Adipocyte (in vitro differentiated cells): ENCODE measurements around the gene FBLIM1.

Experiments used
- DNase-seq: peaks from one replicate; pipeline ENCODE4 v3.0.0-alpha.2; 2015; ENCODE audit warnings: low read depth
- H3K27me3 ChIP-seq: replicated peaks from 2 replicates; pipeline ENCODE4 v1.7.0; 2013; ENCODE audit warnings: mild to moderate bottlenecking, low read length, moderate library complexity; ENCODE audit not compliant: control insufficient read depth, insufficient read depth
- H3K36me3 ChIP-seq: 2 replicates; pipeline ENCODE4 v1.7.0; 2013; ENCODE audit warnings: low read length, mild to moderate bottlenecking, moderate library complexity; ENCODE audit not compliant: control insufficient read depth, insufficient read depth, severe bottlenecking
- H3K4me1 ChIP-seq: 2 replicates; pipeline ENCODE4 v1.7.0; 2013; ENCODE audit warnings: mild to moderate bottlenecking, low read length, moderate library complexity; ENCODE audit not compliant: control insufficient read depth, insufficient read depth
- H3K4me3 ChIP-seq: 2 replicates; pipeline ENCODE4 v1.7.0; 2013; ENCODE audit warnings: mild to moderate bottlenecking, low read length, moderate library complexity
- H3K9ac ChIP-seq: 2 replicates; pipeline ENCODE4 v1.7.0; 2013; ENCODE audit warnings: mild to moderate bottlenecking, low read length, moderate library complexity
- H3K9me3 ChIP-seq: 2 replicates; pipeline ENCODE4 v1.7.0; 2013; ENCODE audit warnings: mild to moderate bottlenecking, low read length, moderate library complexity; ENCODE audit not compliant: control insufficient read depth

The FBLIM1 gene, protein sequence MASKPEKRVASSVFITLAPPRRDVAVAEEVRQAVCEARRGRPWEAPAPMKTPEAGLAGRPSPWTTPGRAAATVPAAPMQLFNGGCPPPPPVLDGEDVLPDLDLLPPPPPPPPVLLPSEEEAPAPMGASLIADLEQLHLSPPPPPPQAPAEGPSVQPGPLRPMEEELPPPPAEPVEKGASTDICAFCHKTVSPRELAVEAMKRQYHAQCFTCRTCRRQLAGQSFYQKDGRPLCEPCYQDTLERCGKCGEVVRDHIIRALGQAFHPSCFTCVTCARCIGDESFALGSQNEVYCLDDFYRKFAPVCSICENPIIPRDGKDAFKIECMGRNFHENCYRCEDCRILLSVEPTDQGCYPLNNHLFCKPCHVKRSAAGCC

GRCh38 chr1:15758343-15758931 lies at the start of gene FBLIM1:
Gene FBLIM1, plus strand, starts transcription at chr1:15758795. Its CDS starts 6,189 bp downstream, at chr1:15764984.
- H3K9me3 ChIP-seq: no peaks in the 10 kb centered on the region
- H3K36me3 ChIP-seq: no peaks in the 10 kb centered on the region
- H3K27me3 ChIP-seq: no peaks in the 10 kb centered on the region
- H3K9ac ChIP-seq: peak within 1 kb of the TSS; percentile 85
- H3K4me3 ChIP-seq: peak within 1 kb of the TSS; percentile 80
- DNase-seq: peak; percentile 65
- peaks cover 40% of the 10 kb centered on the region for H3K4me1 ChIP-seq

DNA sequence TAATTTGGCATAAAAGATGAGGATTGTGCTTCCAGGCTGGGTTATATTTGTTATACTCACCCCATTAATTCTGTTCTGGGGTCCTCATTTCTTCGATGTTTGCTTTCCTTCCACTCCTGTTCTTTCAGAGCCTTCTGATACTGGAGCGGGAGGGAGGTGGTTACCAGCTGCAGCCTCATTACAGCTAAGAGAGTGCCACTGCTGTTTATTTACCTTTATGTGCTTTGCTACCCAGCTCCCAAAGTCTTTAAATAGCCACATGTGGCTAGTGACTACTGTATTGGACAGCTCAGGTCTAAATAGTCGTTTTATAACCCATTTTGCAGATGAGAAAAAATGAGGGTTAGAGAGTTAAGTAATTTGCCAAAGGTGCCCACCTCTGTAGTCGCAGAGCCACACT lies 49.4 kb upstream of the FBLIM1 start:
- DNase-seq: no peak
- H3K9ac ChIP-seq: no peak overlapping the region
- H3K9me3 ChIP-seq: no peaks in the 10 kb centered on the region
- peaks cover 9% of the 10 kb centered on the region for H3K36me3 ChIP-seq
- H3K4me1 ChIP-seq: peaks cover 34% of the 10 kb centered on the region
- no peak overlapping the region for H3K4me3 ChIP-seq
- no peaks in the 10 kb centered on the region for H3K27me3 ChIP-seq

DNA sequence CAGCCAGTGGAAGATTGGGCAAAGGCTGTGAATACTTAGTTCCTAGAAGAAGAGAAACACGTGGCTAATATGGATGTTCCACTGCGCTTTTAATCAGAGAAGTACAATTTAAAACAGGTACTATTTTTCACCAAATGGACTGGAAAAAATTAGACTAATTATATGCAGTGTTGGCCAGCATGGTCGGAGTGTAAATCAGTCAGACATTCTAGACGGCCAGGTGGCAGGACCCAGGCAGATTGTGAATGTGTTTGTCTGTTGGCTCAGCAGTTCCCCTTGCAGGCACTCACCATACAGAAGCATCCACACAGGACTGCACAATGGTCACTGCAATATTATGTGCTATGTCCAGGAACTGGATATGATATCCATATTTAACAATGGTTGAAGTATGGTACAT lies 46.4 kb upstream of the FBLIM1 start:
- H3K4me3 ChIP-seq: no peak overlapping the region
- H3K27me3 ChIP-seq: no peaks in the 10 kb centered on the region
- no peak for DNase-seq
- no peaks in the 10 kb centered on the region for H3K9me3 ChIP-seq
- H3K9ac ChIP-seq: no peak overlapping the region
- peaks cover 18% of the 10 kb centered on the region for H3K4me1 ChIP-seq
- peaks cover 11% of the 10 kb centered on the region for H3K36me3 ChIP-seq

GRCh38 chr1:15714406-15715136 lies 44.0 kb upstream of the FBLIM1 start:
- Histone ChIP-seq H3K4me3 (no peak overlapping the region), H3K36me3 (peaks cover 33% of the 10 kb centered on the region), H3K27me3 (no peaks in the 10 kb centered on the region), H3K4me1 (peaks cover 12% of the 10 kb centered on the region), H3K9ac (peak overlapping the region; percentile 45), H3K9me3 (no peaks in the 10 kb centered on the region)
- DNase-seq: peak; percentile 52

DNA sequence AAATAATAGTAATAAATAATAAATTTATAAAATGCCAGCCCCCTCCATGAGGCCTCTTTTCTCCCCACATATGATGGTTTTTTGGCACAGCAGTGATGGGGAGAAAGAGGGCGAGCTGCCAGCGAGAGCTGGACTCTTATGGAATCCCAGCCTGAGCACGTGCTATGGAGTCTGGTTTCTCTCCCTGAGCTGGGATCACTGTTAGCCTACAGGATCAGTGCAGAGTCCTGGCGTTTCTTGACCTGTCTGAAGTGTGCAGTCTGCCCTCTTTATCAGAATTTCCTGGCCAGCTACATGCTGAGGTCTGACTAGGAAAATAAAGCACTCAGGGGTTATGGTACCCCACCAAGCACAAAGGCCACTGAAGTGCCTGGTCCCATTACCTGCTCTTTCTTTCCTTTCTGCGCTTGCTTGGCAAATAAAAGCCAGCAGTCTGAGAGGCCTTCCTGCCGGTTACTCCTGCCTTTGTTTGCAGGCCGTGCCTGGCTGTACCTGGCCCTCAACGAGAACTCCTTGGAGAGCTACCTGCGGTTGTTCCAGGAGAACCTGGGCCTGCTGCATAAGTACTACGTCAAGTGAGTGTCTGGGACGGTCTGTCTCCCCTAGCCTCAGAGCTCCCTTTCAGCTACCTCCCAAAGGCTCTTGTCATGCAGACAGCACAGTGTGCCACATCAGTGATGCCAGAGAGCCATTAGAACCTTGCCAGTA lies 41.0 kb upstream of the FBLIM1 start:
- DNase-seq: no peak
- H3K27me3 ChIP-seq: no peaks in the 10 kb centered on the region
- no peak overlapping the region for H3K4me3 ChIP-seq
- no peak overlapping the region for H3K9ac ChIP-seq
- peaks cover 60% of the 10 kb centered on the region for H3K36me3 ChIP-seq
- H3K9me3 ChIP-seq: no peaks in the 10 kb centered on the region
- H3K4me1 ChIP-seq: peaks cover 14% of the 10 kb centered on the region

GRCh38 chr1:15718199-15718601 lies 40.4 kb upstream of the FBLIM1 start:
- no peak for DNase-seq
- H3K9me3 ChIP-seq: no peaks in the 10 kb centered on the region
- peaks cover 20% of the 10 kb centered on the region for H3K4me1 ChIP-seq
- peaks cover 66% of the 10 kb centered on the region for H3K36me3 ChIP-seq
- no peaks in the 10 kb centered on the region for H3K27me3 ChIP-seq
- no peak overlapping the region for H3K9ac ChIP-seq
- H3K4me3 ChIP-seq: no peak overlapping the region

DNA sequence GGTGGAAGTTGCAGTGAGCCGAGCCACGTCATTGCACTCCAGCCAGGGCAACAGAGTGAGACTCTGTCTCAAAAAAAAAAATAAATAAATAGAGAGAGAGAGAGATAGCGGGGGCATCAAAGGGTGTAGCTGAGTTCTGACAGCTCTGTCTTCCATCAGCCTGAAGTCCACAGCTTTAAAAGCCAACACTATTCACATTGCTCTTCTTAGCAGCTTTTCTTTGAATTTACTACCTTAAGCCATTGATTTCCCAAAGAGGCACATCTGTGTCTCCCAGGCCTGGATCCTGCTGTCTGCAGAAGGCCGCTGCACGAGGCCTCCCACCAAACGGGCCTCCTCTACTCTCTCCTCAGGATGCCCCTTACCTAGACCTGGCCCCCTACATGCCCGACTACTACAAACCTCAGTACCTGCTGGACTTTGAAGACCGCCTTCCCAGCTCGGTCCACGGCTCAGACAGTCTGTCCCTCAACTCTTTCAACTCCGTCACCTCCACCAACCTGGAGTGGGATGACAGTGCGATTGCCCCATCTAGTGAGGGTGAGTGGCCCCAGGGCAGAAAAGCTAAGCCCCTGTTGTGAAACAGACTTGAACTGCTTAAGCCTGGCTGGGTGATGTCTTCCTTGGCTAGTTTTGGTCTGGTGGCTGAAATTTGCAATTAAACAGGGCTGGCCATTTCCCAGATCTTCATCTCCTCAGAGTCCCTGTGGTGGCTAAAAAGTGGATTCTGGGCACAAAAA lies 39.0 kb upstream of the FBLIM1 start:
- no peaks in the 10 kb centered on the region for H3K9me3 ChIP-seq
- peaks cover 73% of the 10 kb centered on the region for H3K36me3 ChIP-seq
- H3K9ac ChIP-seq: no peak overlapping the region
- DNase-seq: no peak
- H3K27me3 ChIP-seq: no peaks in the 10 kb centered on the region
- H3K4me3 ChIP-seq: no peak overlapping the region
- H3K4me1 ChIP-seq: peaks cover 16% of the 10 kb centered on the region

DNA sequence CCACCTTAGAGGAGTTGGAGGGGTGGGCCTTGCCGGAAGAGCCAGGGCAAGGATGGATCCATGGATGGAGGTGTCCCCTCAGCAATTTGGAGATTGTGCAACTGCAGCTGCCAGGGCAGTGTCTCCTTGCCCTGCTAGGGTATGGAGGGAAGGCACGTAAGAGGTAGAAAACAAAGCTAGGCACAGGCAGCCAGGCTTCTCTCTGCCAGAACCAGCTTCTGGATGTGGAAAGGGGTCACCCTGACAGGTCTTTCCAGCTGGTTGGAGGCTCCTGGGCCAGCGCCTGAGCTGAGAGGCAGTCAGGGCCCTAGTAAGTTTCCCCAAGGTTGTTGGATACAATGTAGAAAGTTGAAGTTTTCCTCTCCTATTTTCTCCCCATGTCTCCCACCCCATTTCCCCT lies 37.7 kb upstream of the FBLIM1 start:
- Histone ChIP-seq H3K27me3 (no peaks in the 10 kb centered on the region), H3K9me3 (no peaks in the 10 kb centered on the region), H3K36me3 (peaks cover 82% of the 10 kb centered on the region), H3K4me1 (peaks cover 10% of the 10 kb centered on the region), H3K4me3 (no peak overlapping the region), H3K9ac (no peak overlapping the region)
- no peak for DNase-seq

- Histone ChIP-seq H3K4me1 (peaks cover 10% of the 10 kb centered on the region), H3K36me3 (peaks cover 84% of the 10 kb centered on the region), H3K9ac (peak overlapping the region; percentile 37), H3K4me3 (no peak overlapping the region), H3K27me3 (no peaks in the 10 kb centered on the region), H3K9me3 (no peaks in the 10 kb centered on the region)
- DNase-seq: no peak
Observed at GRCh38 chr1:15722411-15722810, 36.2 kb upstream of the FBLIM1 start.

DNA sequence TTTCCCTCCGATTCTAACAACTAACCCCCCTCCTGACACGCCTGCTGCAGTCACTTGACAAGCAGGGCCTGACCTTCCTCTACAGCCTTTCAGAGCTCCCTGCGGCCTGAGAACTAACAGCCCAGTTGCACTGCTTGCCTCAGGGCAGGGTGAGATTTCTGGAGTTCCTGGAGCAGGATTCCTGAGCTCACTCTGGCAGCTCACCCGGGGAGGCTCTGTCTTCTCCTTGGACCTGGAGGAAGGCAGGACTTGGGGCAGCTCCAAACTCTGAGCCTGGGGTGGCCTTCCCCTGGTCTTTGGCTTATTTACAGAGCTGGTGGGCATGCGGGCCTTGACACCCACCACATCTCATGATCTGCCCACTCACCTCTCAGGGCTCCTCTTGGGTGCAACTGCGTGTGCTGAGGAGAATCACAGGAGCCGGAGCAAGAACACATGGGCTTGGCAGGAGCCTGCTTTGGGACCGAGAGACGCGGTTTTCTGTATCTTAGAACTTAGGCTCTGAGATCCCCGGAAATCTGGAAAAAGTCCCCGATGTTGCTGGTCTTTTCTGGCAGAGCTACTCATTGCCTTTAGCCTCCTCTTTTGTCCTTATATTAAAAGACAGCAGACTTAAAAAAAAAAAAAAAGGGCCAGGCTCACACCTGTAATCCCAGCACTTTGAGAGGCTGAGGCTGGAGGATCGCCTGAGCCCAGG lies 35.6 kb upstream of the FBLIM1 start:
- H3K36me3 ChIP-seq: peaks cover 84% of the 10 kb centered on the region
- peak overlapping the region; percentile 37 for H3K9ac ChIP-seq
- H3K27me3 ChIP-seq: no peaks in the 10 kb centered on the region
- H3K4me3 ChIP-seq: no peak overlapping the region
- DNase-seq: peak; percentile 9
- H3K9me3 ChIP-seq: no peaks in the 10 kb centered on the region
- H3K4me1 ChIP-seq: peaks cover 10% of the 10 kb centered on the region
